ENCODE data around the gene DTNB.

The DTNB gene

GRCh38 chr2:25483607-25484266 is 189.6 kb downstream of the DTNB start:
- TF ChIP-seq CTCF (IDR thresholded peaks at IDR 0.05; ENCODE audit: low read depth, low read length) = no peak
- TF ChIP-seq EZH2phosphoT487 (IDR thresholded peaks at IDR 0.05; ENCODE audit: low read depth) = no peak
- Histone ChIP-seq H3K4me1 (ENCODE audit: low read length) (peaks cover 37% of the 10 kb centered on the region), H3K27me3 (ENCODE audit: low read depth, low read length) (no peaks in the 10 kb centered on the region), H3K4me2 (ENCODE audit: low read length) (peak overlapping the region; percentile 71), H3K9me3 (ENCODE audit: insufficient read depth, low read length) (no peaks in the 10 kb centered on the region), H3K36me3 (replicated peaks; ENCODE audit: low read depth, low read length) (no peaks in the 10 kb centered on the region), H3K79me2 (ENCODE audit: low read length) (no peaks in the 10 kb centered on the region), H3K4me3 (ENCODE audit: low read length) (peak overlapping the region; percentile 52), H3K27ac (ENCODE audit: low read length) (peak overlapping the region; percentile 96), H3K9ac (ENCODE audit: low read length) (peak overlapping the region; percentile 67), H2AFZ (ENCODE audit: low read depth, low read length) (no peak overlapping the region), H4K20me1 (ENCODE audit: insufficient read depth, low read length) (no peaks in the 10 kb centered on the region)

GRCh38 chr2:25482341-25482740 is 191.0 kb downstream of the DTNB start:
- H3K79me2 ChIP-seq (ENCODE audit: low read length) = no peaks in the 10 kb centered on the region
- H4K20me1 ChIP-seq (ENCODE audit: insufficient read depth, low read length) = no peaks in the 10 kb centered on the region
- H3K4me1 ChIP-seq (ENCODE audit: low read length) = peaks cover 37% of the 10 kb centered on the region
- H3K4me2 ChIP-seq (ENCODE audit: low read length) = peak overlapping the region; percentile 71
- peak overlapping the region; percentile 96 for H3K27ac ChIP-seq (ENCODE audit: low read length)
- peak overlapping the region; percentile 52 for H3K4me3 ChIP-seq (ENCODE audit: low read length)
- H3K27me3 ChIP-seq (ENCODE audit: low read depth, low read length) = no peaks in the 10 kb centered on the region
- peak overlapping the region; percentile 67 for H3K9ac ChIP-seq (ENCODE audit: low read length)
- H3K36me3 ChIP-seq (replicated peaks; ENCODE audit: low read depth, low read length) = no peaks in the 10 kb centered on the region
- no peaks in the 10 kb centered on the region for H3K9me3 ChIP-seq (ENCODE audit: insufficient read depth, low read length)
- H2AFZ ChIP-seq (ENCODE audit: low read depth, low read length) = peak overlapping the region; percentile 25
- no peak for TF ChIP-seq CTCF (IDR thresholded peaks at IDR 0.05; ENCODE audit: low read depth, low read length)
- no peak for TF ChIP-seq EZH2phosphoT487 (IDR thresholded peaks at IDR 0.05; ENCODE audit: low read depth)

GRCh38 chr2:25481381-25482300 is 191.7 kb downstream of the DTNB start:
- peak overlapping the region; percentile 71 for H3K4me2 ChIP-seq (ENCODE audit: low read length)

More at GRCh38 chr2:25481381-25482300, 191.7 kb downstream of the DTNB start:
- no peak overlapping the region for H2AFZ ChIP-seq (ENCODE audit: low read depth, low read length)
- no peaks in the 10 kb centered on the region for H3K79me2 ChIP-seq (ENCODE audit: low read length)
- no peaks in the 10 kb centered on the region for H3K27me3 ChIP-seq (ENCODE audit: low read depth, low read length)
- H3K9ac ChIP-seq (ENCODE audit: low read length) = peak overlapping the region; percentile 67
- no peaks in the 10 kb centered on the region for H4K20me1 ChIP-seq (ENCODE audit: insufficient read depth, low read length)
- TF ChIP-seq EZH2phosphoT487 (IDR thresholded peaks at IDR 0.05; ENCODE audit: low read depth) (no peak), CTCF (IDR thresholded peaks at IDR 0.05; ENCODE audit: low read depth, low read length) (no peak)
- H3K4me3 ChIP-seq (ENCODE audit: low read length) = peak overlapping the region; percentile 7; the same call in 1 of the 2 replicates
- peak overlapping the region; percentile 96 for H3K27ac ChIP-seq (ENCODE audit: low read length)
- no peaks in the 10 kb centered on the region for H3K36me3 ChIP-seq (replicated peaks; ENCODE audit: low read depth, low read length)
- H3K9me3 ChIP-seq (ENCODE audit: insufficient read depth, low read length) = no peaks in the 10 kb centered on the region
- H3K4me1 ChIP-seq (ENCODE audit: low read length) = peaks cover 37% of the 10 kb centered on the region
